ENCODE data around the gene BARHL1. TPM values are rescaled to one million over a fixed set of nuclear protein-coding genes. Genes with fewer than 3 reads are reported as not detected.

BARHL1 gene
- polyA plus RNA-seq, 2 of the 4 experiments (the other 2 are of a cell fraction) = not detected

DNA sequence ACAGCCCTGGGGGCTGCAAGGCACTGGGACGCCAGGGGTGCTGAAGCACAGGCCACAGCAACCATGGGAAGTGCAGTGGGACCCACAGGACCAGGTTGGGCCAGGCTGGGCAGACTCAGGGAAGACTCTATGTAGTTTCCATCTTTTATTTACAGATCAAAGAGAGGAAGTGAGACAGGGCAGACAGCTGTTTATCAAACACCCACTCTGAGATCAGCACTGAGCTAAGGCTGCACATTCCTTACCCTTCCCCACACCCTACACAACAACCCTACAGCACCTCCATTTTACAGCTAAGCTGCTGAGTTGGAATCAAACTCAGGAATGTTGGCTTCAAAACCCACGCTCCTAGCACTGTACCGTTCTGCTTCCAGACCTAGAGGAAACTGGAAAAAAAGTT is 19.8 kb downstream of the BARHL1 start:
- Histone ChIP-seq H3K4me1 (no peaks in the 10 kb centered on the region), H3K9me3 (no peaks in the 10 kb centered on the region), H3K27ac (no peak overlapping the region), H3K4me3 (no peak overlapping the region), H3K4me2 (no peak overlapping the region)
- ATAC-seq (no peak), DNase-seq (ENCODE audit: low read depth in 1 of 2, low spot score in 1 of 2) (no peak), FAIRE-seq (no peak)
- 98% methylated on average over 3 of the region's 3 CpGs for WGBS (ENCODE audit: missing lambda C conversion rate)
- POLR2A ChIA-PET = no interaction called here
- CTCF ChIA-PET = interaction anchor here (1.5 to 2.2 kb wide), 2 partner anchors 26 to 27 kb away, joined by 3 to 12 read pairs; no protein-coding TSS in a partner anchor
- no peak for TF ChIP-seq BHLHE40 (IDR thresholded peaks at IDR 0.05; ENCODE audit: low read depth, low read length)
- TF ChIP-seq, protein P1, sequence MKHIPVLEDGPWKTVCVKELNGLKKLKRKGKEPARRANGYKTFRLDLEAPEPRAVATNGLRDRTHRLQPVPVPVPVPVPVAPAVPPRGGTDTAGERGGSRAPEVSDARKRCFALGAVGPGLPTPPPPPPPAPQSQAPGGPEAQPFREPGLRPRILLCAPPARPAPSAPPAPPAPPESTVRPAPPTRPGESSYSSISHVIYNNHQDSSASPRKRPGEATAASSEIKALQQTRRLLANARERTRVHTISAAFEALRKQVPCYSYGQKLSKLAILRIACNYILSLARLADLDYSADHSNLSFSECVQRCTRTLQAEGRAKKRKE (CRISPR knock-in tag; IDR thresholded peaks at IDR 0.05; ENCODE audit: low read depth) = no peak
- no peak for TF ChIP-seq KDM5A (IDR thresholded peaks at IDR 0.05)
- TF ChIP-seq MYC (IDR thresholded peaks at IDR 0.05; ENCODE audit: borderline replicate concordance, low read length) = no peak
- no peak for TF ChIP-seq POLR2AphosphoS2 (conservative IDR thresholded peaks at IDR 0.05; ENCODE audit: low read length)
- TF ChIP-seq JUN (IDR thresholded peaks at IDR 0.05) = no peak
- TF ChIP-seq ZSCAN20 (CRISPR knock-in tag; IDR thresholded peaks at IDR 0.05) = no peak
- TF ChIP-seq FOSB (CRISPR knock-in tag; IDR thresholded peaks at IDR 0.05) = no peak
- no peak for TF ChIP-seq HOXB13 (CRISPR knock-in tag; IDR thresholded peaks at IDR 0.05; ENCODE audit: low read depth)
- TF ChIP-seq RFX5 (IDR thresholded peaks at IDR 0.05) = no peak
- TF ChIP-seq CEBPB (IDR thresholded peaks at IDR 0.05) = no peak
- TF ChIP-seq HOXA7 (CRISPR knock-in tag; IDR thresholded peaks at IDR 0.05) = no peak

DNA sequence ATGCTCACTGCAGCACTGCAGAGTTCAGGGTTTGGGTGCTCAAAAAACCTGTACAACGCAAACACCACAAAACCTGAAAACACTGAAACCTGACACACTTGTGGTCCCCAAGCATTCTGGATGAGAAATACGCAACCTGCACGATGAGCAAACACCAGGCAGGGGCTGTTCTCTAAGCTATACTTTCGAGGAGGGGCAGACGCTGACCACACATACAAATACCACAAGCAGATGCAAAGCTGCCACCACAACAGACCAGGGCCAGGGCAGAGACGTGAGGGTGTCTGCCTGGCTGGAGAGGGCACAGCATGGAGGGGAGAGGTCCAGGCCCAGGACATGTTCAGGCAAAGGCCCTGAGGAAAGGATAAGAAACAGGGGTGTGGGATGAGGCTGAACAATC is 23.0 kb downstream of the BARHL1 start:
- DNase-seq (ENCODE audit: low read depth in 1 of 2, low spot score in 1 of 2) (no peak), ATAC-seq (no peak), FAIRE-seq (no peak)
- 90% methylated on average over 6 of the region's 6 CpGs for WGBS (ENCODE audit: missing lambda C conversion rate)
- no peak overlapping the region for H3K4me3 ChIP-seq
- POLR2A ChIA-PET = no interaction called here
- H3K4me2 ChIP-seq = no peak overlapping the region
- H3K27ac ChIP-seq = peak overlapping the region in 1 of 2 experiments; percentile 35; a peak in 1 of 6 replicates
- no peaks in the 10 kb centered on the region for H3K9me3 ChIP-seq
- no peaks in the 10 kb centered on the region for H3K4me1 ChIP-seq
- CTCF ChIA-PET = no interaction called here
- TF ChIP-seq HDAC2 (IDR thresholded peaks at IDR 0.05) (no peak), POLR2AphosphoS2 (conservative IDR thresholded peaks at IDR 0.05; ENCODE audit: low read length) (no peak), FOSB (CRISPR knock-in tag; IDR thresholded peaks at IDR 0.05) (no peak), ZC3H11A (IDR thresholded peaks at IDR 0.05) (no peak), KDM1A (IDR thresholded peaks at IDR 0.05; ENCODE audit: low read depth) (no peak), CBX2 (IDR thresholded peaks at IDR 0.05; ENCODE audit: borderline replicate concordance, low read depth) (no peak), PHF8 (IDR thresholded peaks at IDR 0.05; ENCODE audit: borderline replicate concordance, low read depth) (no peak), RFX5 (IDR thresholded peaks at IDR 0.05) (no peak), HOXB5 (CRISPR knock-in tag; IDR thresholded peaks at IDR 0.05) (no peak), HOXA7 (CRISPR knock-in tag; IDR thresholded peaks at IDR 0.05) (no peak), NPAS2 (CRISPR knock-in tag; IDR thresholded peaks at IDR 0.05; ENCODE audit: borderline replicate concordance) (no peak), TFCP2L1 (CRISPR knock-in tag; IDR thresholded peaks at IDR 0.05) (no peak), MAZ (IDR thresholded peaks at IDR 0.05; ENCODE audit: borderline replicate concordance, low read depth, low read length) (no peak), KDM5A (IDR thresholded peaks at IDR 0.05) (no peak), GATA3 (IDR thresholded peaks at IDR 0.05; ENCODE audit: borderline replicate concordance) (no peak), MAFK (IDR thresholded peaks at IDR 0.05; ENCODE audit: partially characterized antibody) (no peak)
- TF ChIP-seq, protein P2, sequence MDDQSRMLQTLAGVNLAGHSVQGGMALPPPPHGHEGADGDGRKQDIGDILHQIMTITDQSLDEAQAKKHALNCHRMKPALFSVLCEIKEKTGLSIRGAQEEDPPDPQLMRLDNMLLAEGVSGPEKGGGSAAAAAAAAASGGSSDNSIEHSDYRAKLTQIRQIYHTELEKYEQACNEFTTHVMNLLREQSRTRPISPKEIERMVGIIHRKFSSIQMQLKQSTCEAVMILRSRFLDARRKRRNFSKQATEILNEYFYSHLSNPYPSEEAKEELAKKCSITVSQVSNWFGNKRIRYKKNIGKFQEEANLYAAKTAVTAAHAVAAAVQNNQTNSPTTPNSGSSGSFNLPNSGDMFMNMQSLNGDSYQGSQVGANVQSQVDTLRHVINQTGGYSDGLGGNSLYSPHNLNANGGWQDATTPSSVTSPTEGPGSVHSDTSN (IDR thresholded peaks at IDR 0.05) = no peak
- TF ChIP-seq, protein P3, sequence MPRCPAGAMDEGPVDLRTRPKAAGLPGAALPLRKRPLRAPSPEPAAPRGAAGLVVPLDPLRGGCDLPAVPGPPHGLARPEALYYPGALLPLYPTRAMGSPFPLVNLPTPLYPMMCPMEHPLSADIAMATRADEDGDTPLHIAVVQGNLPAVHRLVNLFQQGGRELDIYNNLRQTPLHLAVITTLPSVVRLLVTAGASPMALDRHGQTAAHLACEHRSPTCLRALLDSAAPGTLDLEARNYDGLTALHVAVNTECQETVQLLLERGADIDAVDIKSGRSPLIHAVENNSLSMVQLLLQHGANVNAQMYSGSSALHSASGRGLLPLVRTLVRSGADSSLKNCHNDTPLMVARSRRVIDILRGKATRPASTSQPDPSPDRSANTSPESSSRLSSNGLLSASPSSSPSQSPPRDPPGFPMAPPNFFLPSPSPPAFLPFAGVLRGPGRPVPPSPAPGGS (IDR thresholded peaks at IDR 0.05) = no peak
- TF ChIP-seq, protein P4, sequence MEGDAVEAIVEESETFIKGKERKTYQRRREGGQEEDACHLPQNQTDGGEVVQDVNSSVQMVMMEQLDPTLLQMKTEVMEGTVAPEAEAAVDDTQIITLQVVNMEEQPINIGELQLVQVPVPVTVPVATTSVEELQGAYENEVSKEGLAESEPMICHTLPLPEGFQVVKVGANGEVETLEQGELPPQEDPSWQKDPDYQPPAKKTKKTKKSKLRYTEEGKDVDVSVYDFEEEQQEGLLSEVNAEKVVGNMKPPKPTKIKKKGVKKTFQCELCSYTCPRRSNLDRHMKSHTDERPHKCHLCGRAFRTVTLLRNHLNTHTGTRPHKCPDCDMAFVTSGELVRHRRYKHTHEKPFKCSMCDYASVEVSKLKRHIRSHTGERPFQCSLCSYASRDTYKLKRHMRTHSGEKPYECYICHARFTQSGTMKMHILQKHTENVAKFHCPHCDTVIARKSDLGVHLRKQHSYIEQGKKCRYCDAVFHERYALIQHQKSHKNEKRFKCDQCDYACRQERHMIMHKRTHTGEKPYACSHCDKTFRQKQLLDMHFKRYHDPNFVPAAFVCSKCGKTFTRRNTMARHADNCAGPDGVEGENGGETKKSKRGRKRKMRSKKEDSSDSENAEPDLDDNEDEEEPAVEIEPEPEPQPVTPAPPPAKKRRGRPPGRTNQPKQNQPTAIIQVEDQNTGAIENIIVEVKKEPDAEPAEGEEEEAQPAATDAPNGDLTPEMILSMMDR (IDR thresholded peaks at IDR 0.05) = no peak
- TF ChIP-seq, protein P5, sequence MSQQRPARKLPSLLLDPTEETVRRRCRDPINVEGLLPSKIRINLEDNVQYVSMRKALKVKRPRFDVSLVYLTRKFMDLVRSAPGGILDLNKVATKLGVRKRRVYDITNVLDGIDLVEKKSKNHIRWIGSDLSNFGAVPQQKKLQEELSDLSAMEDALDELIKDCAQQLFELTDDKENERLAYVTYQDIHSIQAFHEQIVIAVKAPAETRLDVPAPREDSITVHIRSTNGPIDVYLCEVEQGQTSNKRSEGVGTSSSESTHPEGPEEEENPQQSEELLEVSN (IDR thresholded peaks at IDR 0.05; ENCODE audit: borderline replicate concordance, low read depth) = no peak
